PC-3 (cell line): ENCODE measurements around the gene TMEM108. TPM values are rescaled to one million over a fixed set of nuclear protein-coding genes. Genes with fewer than 3 reads are reported as not detected.

Experiments used
- ATAC-seq: fragments of 200-7000 bp; cut with Tn5 transposase; 2 replicates; pipeline ENCODE4 v1.9.1; 2020; ENCODE audit warnings: mild to moderate bottlenecking, moderate library complexity
- BruUV-seq: library from RNA; stranded (reverse); fragments of 400-500 nt; replicated peaks from 2 replicates; lab custom pipeline; 2021; lab: Mats Ljungman, UMichigan
- CTCF ChIA-PET: fragments of 300-600 bp; sonication (Branson Sonifier 250); formaldehyde crosslinking; loops from one replicate; lab custom pipeline; 2022; ENCODE audit warnings: antibody characterized with exemption; lab: Charles Lee
- POLR2A ChIA-PET: fragments of 300-600 bp; sonication (Branson Sonifier 250); formaldehyde crosslinking; loops from one replicate; lab custom pipeline; 2022; ENCODE audit warnings: antibody characterized with exemption; ENCODE audit not compliant: unreplicated experiment; lab: Charles Lee
- DNase-seq: peaks from one replicate; pipeline ENCODE4 v3.0.0-alpha.2; 2015
- H2AFZ ChIP-seq: fragments of 300-600 bp; sonication (generic); 2 replicates; pipeline ENCODE4 v1.6.0; 2016; ENCODE audit warnings: antibody characterized with exemption, low read length
- H3F3A ChIP-seq: fragments of 300-600 bp; sonication (generic); one replicate; pipeline ENCODE4 v1.6.0; 2017; ENCODE audit warnings: antibody characterized with exemption, low read length, control low read depth, mild to moderate bottlenecking; ENCODE audit not compliant: unreplicated experiment
- H3K27ac ChIP-seq: fragments of 300-600 bp; sonication (generic); 2 replicates; pipeline ENCODE4 v1.5.1; 2016; ENCODE audit warnings: mild to moderate bottlenecking, low read length
- H3K27me3 ChIP-seq: fragments of 300-600 bp; sonication (generic); 2 replicates; pipeline ENCODE4 v1.6.1; 2016; ENCODE audit warnings: low read length, mixed read lengths
- H3K36me3 ChIP-seq: fragments of 300-600 bp; sonication (generic); 2 replicates; pipeline ENCODE4 v1.6.1; 2016; ENCODE audit warnings: low read depth, mixed run types, low read length, mixed read lengths
- H3K4me1 ChIP-seq: fragments of 300-600 bp; sonication (generic); 2 replicates; pipeline ENCODE4 v1.5.1; 2016; ENCODE audit warnings: low read length; ENCODE audit not compliant: insufficient read depth
- H3K4me2 ChIP-seq: fragments of 300-600 bp; sonication (generic); 2 replicates; pipeline ENCODE4 v1.6.0; 2016; ENCODE audit warnings: low read length
- H3K4me3 ChIP-seq: fragments of 300-600 bp; sonication (generic); 2 replicates; pipeline ENCODE4 v1.5.1; 2016; ENCODE audit warnings: mild to moderate bottlenecking, low read length, mixed read lengths
- H3K79me2 ChIP-seq: fragments of 300-600 bp; sonication (generic); 2 replicates; pipeline ENCODE4 v1.6.1; 2017; ENCODE audit warnings: low read length, mixed read lengths
- H3K9ac ChIP-seq: fragments of 300-600 bp; sonication (generic); 2 replicates; pipeline ENCODE4 v1.6.0; 2016; ENCODE audit warnings: mild to moderate bottlenecking, low read length
- H3K9me2 ChIP-seq: fragments of 300-600 bp; sonication (generic); replicated peaks from 2 replicates; pipeline ENCODE4 v1.6.1; 2016; ENCODE audit warnings: mixed run types, low read length, mixed read lengths
- H3K9me3 ChIP-seq: fragments of 300-600 bp; sonication (generic); 2 replicates; pipeline ENCODE4 v1.6.1; 2016; ENCODE audit warnings: low read length, mixed read lengths
- H4K20me1 ChIP-seq: fragments of 300-600 bp; sonication (generic); 2 replicates; pipeline ENCODE4 v1.6.1; 2016; ENCODE audit warnings: low read length, mixed read lengths
- EZH2 ChIP-seq: fragments of 300-600 bp; sonication (generic); IDR thresholded peaks from one replicate; pipeline ENCODE4 v1.6.1; 2017; ENCODE audit warnings: antibody characterized with exemption, mild to moderate bottlenecking, low read length; ENCODE audit not compliant: unreplicated experiment
- EZH2phosphoT487 ChIP-seq: fragments of 300-600 bp; sonication (generic); IDR thresholded peaks from 2 replicates; pipeline ENCODE4 v1.6.1; 2018; ENCODE audit warnings: mild to moderate bottlenecking, antibody characterized with exemption, low read length, borderline replicate concordance
- intact Hi-C: fragments of 100-400 bp; cut with micrococcal nuclease; formaldehyde crosslinking; loops from 2 replicates; pipeline ENCODE4 v1.9.0; 2023
- total RNA-seq: library from RNA; depleted of rRNA; stranded (reverse); fragments of >200 nt; gene quantifications from 2 replicates; pipeline ENCODE4 v1.2.3, GENCODE V29; 2014
- TF ChIP-seq, protein P1 (sequence below): fragments of 300-600 bp; sonication (generic); conservative IDR thresholded peaks from 2 replicates; pipeline ENCODE4 v1.5.1; 2017; ENCODE audit warnings: antibody characterized with exemption, low read depth, mild to moderate bottlenecking, low read length

TMEM108 gene
- total RNA-seq, 1 experiment from 2014 or later = not detected

DNA sequence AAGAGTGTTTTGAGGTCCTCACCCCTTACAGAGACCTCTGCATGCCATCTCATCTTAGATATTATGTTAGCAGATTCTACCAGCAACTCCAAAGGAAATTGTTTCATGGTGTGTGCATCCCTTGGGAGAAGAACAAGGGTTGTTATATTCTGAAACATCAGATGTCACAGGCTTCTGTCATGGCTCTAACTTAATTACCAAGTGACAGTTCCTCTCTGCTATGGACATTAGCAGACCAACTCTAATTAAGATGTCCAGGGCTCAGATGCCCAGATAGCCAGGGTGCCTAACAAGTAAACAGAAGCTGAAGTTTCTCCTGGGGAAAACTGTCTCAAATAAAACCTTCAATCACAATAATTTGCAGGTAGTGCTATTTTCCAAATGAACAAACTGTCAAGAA lies 208.6 kb downstream of the TMEM108 start:
- BruUV-seq = no TSS peak
- Histone ChIP-seq H3K9me3 (no peaks in the 10 kb centered on the region), H2AFZ (no peak overlapping the region), H3K36me3 (no peaks in the 10 kb centered on the region), H4K20me1 (no peaks in the 10 kb centered on the region), H3K27me3 (peaks cover 18% of the 10 kb centered on the region), H3K4me1 (no peaks in the 10 kb centered on the region), H3K27ac (no peak overlapping the region), H3K4me2 (no peak overlapping the region), H3F3A (no peaks in the 10 kb centered on the region), H3K9me2 (no peaks in the 10 kb centered on the region), H3K9ac (no peak overlapping the region), H3K4me3 (no peak overlapping the region), H3K79me2 (no peaks in the 10 kb centered on the region)
- intact Hi-C loops = no loop called here
- TF ChIP-seq, protein P1, sequence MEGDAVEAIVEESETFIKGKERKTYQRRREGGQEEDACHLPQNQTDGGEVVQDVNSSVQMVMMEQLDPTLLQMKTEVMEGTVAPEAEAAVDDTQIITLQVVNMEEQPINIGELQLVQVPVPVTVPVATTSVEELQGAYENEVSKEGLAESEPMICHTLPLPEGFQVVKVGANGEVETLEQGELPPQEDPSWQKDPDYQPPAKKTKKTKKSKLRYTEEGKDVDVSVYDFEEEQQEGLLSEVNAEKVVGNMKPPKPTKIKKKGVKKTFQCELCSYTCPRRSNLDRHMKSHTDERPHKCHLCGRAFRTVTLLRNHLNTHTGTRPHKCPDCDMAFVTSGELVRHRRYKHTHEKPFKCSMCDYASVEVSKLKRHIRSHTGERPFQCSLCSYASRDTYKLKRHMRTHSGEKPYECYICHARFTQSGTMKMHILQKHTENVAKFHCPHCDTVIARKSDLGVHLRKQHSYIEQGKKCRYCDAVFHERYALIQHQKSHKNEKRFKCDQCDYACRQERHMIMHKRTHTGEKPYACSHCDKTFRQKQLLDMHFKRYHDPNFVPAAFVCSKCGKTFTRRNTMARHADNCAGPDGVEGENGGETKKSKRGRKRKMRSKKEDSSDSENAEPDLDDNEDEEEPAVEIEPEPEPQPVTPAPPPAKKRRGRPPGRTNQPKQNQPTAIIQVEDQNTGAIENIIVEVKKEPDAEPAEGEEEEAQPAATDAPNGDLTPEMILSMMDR = no peak
- no peak for TF ChIP-seq EZH2
- POLR2A ChIA-PET = no interaction called here
- ATAC-seq = no peak
- DNase-seq = no peak
- CTCF ChIA-PET = no interaction called here

DNA sequence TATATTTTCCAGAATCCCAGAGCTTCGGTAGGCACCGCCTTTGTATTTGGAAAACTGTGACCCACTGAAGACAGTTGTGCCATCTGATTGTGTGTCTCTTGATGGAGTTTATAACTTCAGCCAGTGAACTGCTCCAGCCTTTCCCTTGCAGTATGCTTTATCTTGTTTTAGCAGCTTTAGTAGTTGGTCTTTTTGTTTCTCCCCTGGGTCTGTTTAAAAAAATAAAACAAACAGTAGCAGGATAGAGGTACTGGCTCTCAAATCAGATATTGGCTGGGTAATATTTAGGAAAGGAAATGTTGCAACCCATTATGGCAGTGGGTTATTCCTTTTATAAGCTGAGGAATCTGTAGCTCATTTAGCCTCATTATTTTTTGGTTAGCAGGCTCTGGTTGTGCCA lies 210.2 kb downstream of the TMEM108 start:
- H3K79me2 ChIP-seq = no peaks in the 10 kb centered on the region
- H3K9me3 ChIP-seq = no peaks in the 10 kb centered on the region
- no peak overlapping the region for H3K27ac ChIP-seq
- no peaks in the 10 kb centered on the region for H3K36me3 ChIP-seq
- H3F3A ChIP-seq = no peaks in the 10 kb centered on the region
- H3K9ac ChIP-seq = no peak overlapping the region
- DNase-seq = no peak
- no peak for ATAC-seq
- no peak overlapping the region for H3K4me3 ChIP-seq
- H3K4me2 ChIP-seq = no peak overlapping the region
- POLR2A ChIA-PET = no interaction called here
- intact Hi-C loops = no loop called here
- BruUV-seq = no TSS peak
- no peaks in the 10 kb centered on the region for H4K20me1 ChIP-seq
- H3K4me1 ChIP-seq = no peaks in the 10 kb centered on the region
- TF ChIP-seq, protein P1 = no peak
- TF ChIP-seq EZH2phosphoT487 (no peak), EZH2 (no peak)
- CTCF ChIA-PET = no interaction called here
- H3K9me2 ChIP-seq = no peaks in the 10 kb centered on the region
- H2AFZ ChIP-seq = no peak overlapping the region
- H3K27me3 ChIP-seq = peaks cover 6% of the 10 kb centered on the region; the same call in 1 of the 2 replicates

DNA sequence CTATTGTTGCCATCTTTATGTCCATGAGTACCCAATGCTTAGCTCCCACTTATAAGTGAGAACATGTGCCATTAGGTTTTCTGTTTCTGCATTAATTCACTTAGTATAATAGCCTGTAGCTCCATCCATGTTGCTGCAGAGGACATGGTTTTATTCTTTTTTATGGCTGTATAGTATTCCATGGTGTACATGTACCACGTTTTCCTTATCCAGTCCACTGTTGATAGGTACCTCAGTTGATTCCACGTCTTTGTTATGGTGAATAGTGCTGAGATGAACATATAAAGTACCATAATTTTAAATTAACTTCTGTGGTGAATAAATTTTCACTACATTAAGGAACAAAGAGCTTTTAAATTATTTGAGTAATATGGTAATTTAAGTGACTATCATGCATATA lies 211.3 kb downstream of the TMEM108 start:
- no peak overlapping the region for H3K27ac ChIP-seq

More for the DNA sequence above, 211.3 kb downstream of the TMEM108 start:
- Histone ChIP-seq H3K9me3 (no peaks in the 10 kb centered on the region), H3K27me3 (peaks cover 2% of the 10 kb centered on the region; the same call in 1 of the 2 replicates), H3K4me3 (no peak overlapping the region), H4K20me1 (no peaks in the 10 kb centered on the region), H3F3A (no peaks in the 10 kb centered on the region), H3K36me3 (no peaks in the 10 kb centered on the region), H3K4me2 (no peak overlapping the region), H3K9me2 (no peaks in the 10 kb centered on the region), H3K9ac (no peak overlapping the region), H3K4me1 (no peaks in the 10 kb centered on the region), H3K79me2 (no peaks in the 10 kb centered on the region), H2AFZ (no peak overlapping the region)
- ATAC-seq = no peak
- intact Hi-C loops = no loop called here
- TF ChIP-seq, protein P1 = no peak
- no peak for TF ChIP-seq EZH2phosphoT487
- no peak for TF ChIP-seq EZH2
- BruUV-seq = no TSS peak
- DNase-seq = no peak
- ChIA-PET CTCF (no interaction called here), POLR2A (no interaction called here)
